GM21423 (cell line): ENCODE data around the gene FHIT.

Source experiments
- ATAC-seq: cut with Tn5 transposase; IDR thresholded peaks from one replicate; pipeline ENCODE4 v1.9.1; 2021; ENCODE audit warnings: mild to moderate bottlenecking, moderate library complexity; ENCODE audit not compliant: unreplicated experiment

FHIT gene

GRCh38 chr3:60199306-60199705 is 1051.9 kb downstream of the FHIT start:
- ATAC-seq: no peak

- ATAC-seq: no peak
Measured at GRCh38 chr3:60198179-60198720, 1053.0 kb downstream of the FHIT start.

GRCh38 chr3:60192297-60193114 is 1058.7 kb downstream of the FHIT start:
- no peak for ATAC-seq

GRCh38 chr3:60190073-60190472 is 1061.2 kb downstream of the FHIT start:
- no peak for ATAC-seq

- no peak for ATAC-seq
Measured at GRCh38 chr3:60189304-60189703, 1061.9 kb downstream of the FHIT start.

- no peak for ATAC-seq
Measured at GRCh38 chr3:60188803-60189202, 1062.4 kb downstream of the FHIT start.

GRCh38 chr3:60187343-60187742 is 1063.9 kb downstream of the FHIT start:
- no peak for ATAC-seq

GRCh38 chr3:60186359-60186758 is 1064.9 kb downstream of the FHIT start:
- no peak for ATAC-seq

GRCh38 chr3:60185161-60185560 is 1066.1 kb downstream of the FHIT start:
- no peak for ATAC-seq

- ATAC-seq: no peak
Measured at GRCh38 chr3:60182697-60183096, 1068.6 kb downstream of the FHIT start.

- ATAC-seq: no peak
Measured at GRCh38 chr3:60178931-60179653, 1072.2 kb downstream of the FHIT start.

- ATAC-seq: no peak
Measured at GRCh38 chr3:60177726-60178125, 1073.5 kb downstream of the FHIT start.

GRCh38 chr3:60176614-60177013 is 1074.6 kb downstream of the FHIT start:
- ATAC-seq: no peak

- ATAC-seq: no peak
Measured at GRCh38 chr3:60175680-60176079, 1075.6 kb downstream of the FHIT start.

GRCh38 chr3:60169755-60170154 is 1081.5 kb downstream of the FHIT start:
- ATAC-seq: no peak

GRCh38 chr3:60167186-60167585 is 1084.1 kb downstream of the FHIT start:
- no peak for ATAC-seq

- ATAC-seq: no peak
Measured at GRCh38 chr3:60160822-60161748, 1090.2 kb downstream of the FHIT start.

GRCh38 chr3:60160111-60160821 is 1091.0 kb downstream of the FHIT start:
- ATAC-seq: no peak

- no peak for ATAC-seq
Measured at GRCh38 chr3:60158035-60158434, 1093.2 kb downstream of the FHIT start.

GRCh38 chr3:60154011-60154410 is 1097.2 kb downstream of the FHIT start:
- ATAC-seq: no peak
